NCI-H128 (cell line): ENCODE measurements around the gene GHRH.

Experiments
- DNase-seq: peaks from one replicate; lab custom pipeline; 2025; ENCODE audit not compliant: unreplicated experiment; lab: John Stamatoyannopoulos, UW

GHRH gene

GRCh38 chr20:37238935-37239451 lies 22.6 kb downstream of the GHRH start:
- DNase-seq: no peak

- no peak for DNase-seq
Measured at GRCh38 chr20:37238426-37238825, 23.2 kb downstream of the GHRH start.

DNA sequence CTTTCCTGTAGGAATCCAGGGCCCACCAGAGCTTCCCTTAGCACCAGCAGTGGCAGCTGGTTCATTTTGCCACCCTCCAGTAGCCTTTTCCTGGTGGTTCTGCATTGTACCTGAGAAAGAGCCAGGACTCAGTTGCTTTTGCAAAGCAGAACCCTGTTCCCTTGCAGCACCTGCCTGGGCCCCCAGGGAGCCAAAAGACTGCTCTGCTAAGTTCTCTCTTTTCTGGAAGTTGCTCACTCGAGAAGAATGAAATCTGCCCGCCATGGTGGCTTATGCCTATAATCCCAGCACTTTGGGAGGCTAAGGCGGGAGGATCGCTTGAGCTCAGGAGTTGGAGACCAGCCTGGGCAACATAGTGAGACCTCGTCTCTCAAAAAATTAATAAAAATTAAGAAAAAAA lies 24.0 kb downstream of the GHRH start:
- DNase-seq: no peak

GRCh38 chr20:37236462-37236861 lies 25.2 kb downstream of the GHRH start:
- no peak for DNase-seq

GRCh38 chr20:37235065-37235464 lies 26.5 kb downstream of the GHRH start:
- DNase-seq: no peak

DNA sequence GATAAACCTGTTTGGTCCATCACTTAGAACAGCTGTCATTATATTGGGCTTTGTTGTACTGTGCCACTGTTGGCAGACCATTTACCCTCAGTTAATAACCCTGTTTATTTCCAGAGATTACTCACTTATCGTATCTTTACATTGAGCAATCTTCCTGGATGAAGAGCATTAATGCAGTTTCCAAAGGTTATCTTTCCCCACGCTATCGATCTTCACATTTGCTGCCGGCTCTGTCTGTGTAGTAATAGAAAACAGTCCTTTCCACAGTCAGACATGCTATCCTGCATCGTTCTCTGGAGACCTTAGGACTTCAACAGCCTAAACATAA lies 27.4 kb downstream of the GHRH start:
- no peak for DNase-seq

- no peak for DNase-seq
Measured at GRCh38 chr20:37233548-37234253, 27.9 kb downstream of the GHRH start.

DNA sequence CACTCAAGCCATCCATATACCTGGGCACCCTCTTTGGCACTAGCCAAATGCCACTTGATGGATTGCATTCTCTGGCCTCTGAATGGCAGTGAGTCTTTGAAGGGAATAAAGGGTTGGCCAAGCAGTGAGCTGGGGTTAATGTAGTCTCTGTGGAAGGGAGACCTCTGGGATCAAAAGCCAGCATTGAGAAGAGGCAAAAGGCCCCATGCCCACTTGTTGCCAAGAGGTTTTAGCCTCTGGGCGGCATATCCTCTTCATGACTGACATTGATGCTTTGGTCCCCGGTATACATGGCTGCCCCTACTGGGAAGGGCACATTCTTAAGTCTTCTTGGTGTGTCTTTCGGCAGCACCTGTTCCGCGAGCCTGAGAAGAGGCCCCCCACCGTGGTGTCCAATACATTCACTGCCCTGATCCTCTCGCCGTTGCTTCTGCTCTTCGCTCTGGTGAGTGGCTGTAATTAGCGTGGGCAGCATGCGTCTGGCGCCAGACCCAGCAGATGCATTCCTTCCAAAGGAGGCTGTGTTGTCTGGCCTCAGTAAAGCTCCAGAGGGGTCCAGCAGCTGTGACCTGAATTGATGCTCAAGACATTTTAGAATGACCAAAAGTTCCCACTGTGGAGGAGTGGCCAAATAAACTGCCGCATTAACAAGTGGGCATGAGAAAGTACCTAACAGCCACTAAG lies 29.5 kb downstream of the GHRH start:
- DNase-seq: peak; percentile 33

DNA sequence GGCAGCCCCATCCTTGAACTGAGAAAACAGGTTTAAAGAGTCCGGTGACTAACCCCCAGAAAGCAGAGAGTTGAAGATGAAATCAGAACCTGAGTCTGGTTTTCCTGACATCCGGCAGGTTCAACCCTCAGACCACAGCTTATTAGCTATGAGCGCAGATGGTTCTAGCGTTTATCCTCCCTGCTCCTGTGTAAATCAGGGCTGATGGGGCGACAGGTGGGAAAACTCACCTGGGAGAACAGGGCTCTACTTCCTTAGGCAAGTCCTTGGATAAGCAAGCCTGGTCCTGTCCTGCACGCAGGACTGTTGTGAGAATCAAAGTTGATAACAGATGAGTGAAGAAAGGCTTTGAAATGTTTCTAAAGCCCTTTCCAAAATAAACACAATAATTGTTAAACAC lies 31.4 kb downstream of the GHRH start:
- no peak for DNase-seq

GRCh38 chr20:37229357-37229756 lies 32.3 kb downstream of the GHRH start:
- no peak for DNase-seq

GRCh38 chr20:37228656-37229055 lies 33.0 kb downstream of the GHRH start:
- DNase-seq: no peak

- no peak for DNase-seq
Measured at GRCh38 chr20:37228082-37228481, 33.5 kb downstream of the GHRH start.

- DNase-seq: no peak
Measured at GRCh38 chr20:37226889-37227288, 34.7 kb downstream of the GHRH start.

- DNase-seq: no peak
Measured at GRCh38 chr20:37225146-37225545, 36.5 kb downstream of the GHRH start.

GRCh38 chr20:37223053-37223452 lies 38.6 kb downstream of the GHRH start:
- DNase-seq: no peak

GRCh38 chr20:37222086-37222485 lies 39.5 kb downstream of the GHRH start:
- DNase-seq: no peak

- DNase-seq: no peak
Measured at GRCh38 chr20:37220731-37221130, 40.9 kb downstream of the GHRH start.

GRCh38 chr20:37219751-37220668 lies 41.6 kb downstream of the GHRH start:
- DNase-seq: no peak

- DNase-seq: no peak
Measured at GRCh38 chr20:37218976-37219375, 42.6 kb downstream of the GHRH start.

- DNase-seq: no peak
Measured at GRCh38 chr20:37218441-37218840, 43.2 kb downstream of the GHRH start.

GRCh38 chr20:37209661-37210314 lies 51.8 kb downstream of the GHRH start:
- no peak for DNase-seq
